Thyroid gland (tissue), 4 donors: ENCODE data around the gene AK2. TPM values are rescaled to one million over a fixed set of nuclear protein-coding genes. Genes with fewer than 3 reads are reported as not detected.

ENCODE experiments used
- DNase-seq, 2 donors: peaks; one replicate each; pipeline ENCODE4 v3.0.0-alpha.2; 2019
- H3K27ac ChIP-seq, 3 donors: fragments of 200-600 bp; sonication (generic); 1 replicate in 2 of 3; 2 replicates in 1 of 3; pipeline ENCODE4 v1.5.1; 2016 to 2019; ENCODE audit warnings: mild to moderate bottlenecking in 1 of 3, moderate library complexity in 1 of 3
- H3K27me3 ChIP-seq: fragments of 200-600 bp; sonication (generic); one replicate; pipeline ENCODE4 v1.5.1; 2019
- H3K36me3 ChIP-seq, 2 donors: fragments of 200-600 bp; sonication (generic); one replicate each; pipeline ENCODE4 v1.5.1; 2016 to 2019
- H3K4me1 ChIP-seq, 2 donors: fragments of 200-600 bp; sonication (generic); one replicate each; pipeline ENCODE4 v1.5.1; 2017 to 2019
- H3K4me3 ChIP-seq, 3 donors: fragments of 200-600 bp; sonication (generic); replicated peaks in 1 of 3; 1 replicate in 2 of 3; 2 replicates in 1 of 3; pipeline ENCODE4 v1.5.1; 2016; ENCODE audit warnings: mild to moderate bottlenecking in 1 of 3
- H3K9me3 ChIP-seq: fragments of 200-600 bp; sonication (generic); one replicate; pipeline ENCODE4 v1.5.1; 2017
- CTCF ChIP-seq, 6 experiments: fragments of 200-600 bp in 3 of 6; fragments of 450-650 bp in 3 of 6; sonication (generic) in 3 of 6; IDR thresholded peaks; one replicate each; pipeline ENCODE4 v1.5.1; 2016 to 2019; ENCODE audit warnings: antibody characterized with exemption in 6 of 6, mild to moderate bottlenecking in 2 of 6, inconsistent platforms in 1 of 6, moderate library complexity in 1 of 6
- POLR2A ChIP-seq, 2 donors: fragments of 450-650 bp; IDR thresholded peaks; one replicate each; pipeline ENCODE4 v1.6.1; 2017; ENCODE audit warnings: antibody characterized with exemption in 2 of 2, mild to moderate bottlenecking in 2 of 2, moderate library complexity in 1 of 2
- WGBS, 2 donors: methylation state at CpG; one replicate each; pipeline ENCODE4 v1.1.5; 2017; 5-methylcytosine and 5-hydroxymethylcytosine counted together
- intact Hi-C: fragments of 100-400 bp; cut with DNase I; formaldehyde crosslinking; loops from one replicate; pipeline ENCODE4 v1.15.1; 2023
- total RNA-seq, 4 donors: library from RNA; depleted of rRNA; stranded (reverse); fragments of >200 nt; gene quantifications; one replicate each; pipeline ENCODE4 v1.2.3, GENCODE V29; 2016

AK2 gene
- total RNA-seq, 4 donors from 2014 or later: 214 to 308 (median 256) TPM

DNA sequence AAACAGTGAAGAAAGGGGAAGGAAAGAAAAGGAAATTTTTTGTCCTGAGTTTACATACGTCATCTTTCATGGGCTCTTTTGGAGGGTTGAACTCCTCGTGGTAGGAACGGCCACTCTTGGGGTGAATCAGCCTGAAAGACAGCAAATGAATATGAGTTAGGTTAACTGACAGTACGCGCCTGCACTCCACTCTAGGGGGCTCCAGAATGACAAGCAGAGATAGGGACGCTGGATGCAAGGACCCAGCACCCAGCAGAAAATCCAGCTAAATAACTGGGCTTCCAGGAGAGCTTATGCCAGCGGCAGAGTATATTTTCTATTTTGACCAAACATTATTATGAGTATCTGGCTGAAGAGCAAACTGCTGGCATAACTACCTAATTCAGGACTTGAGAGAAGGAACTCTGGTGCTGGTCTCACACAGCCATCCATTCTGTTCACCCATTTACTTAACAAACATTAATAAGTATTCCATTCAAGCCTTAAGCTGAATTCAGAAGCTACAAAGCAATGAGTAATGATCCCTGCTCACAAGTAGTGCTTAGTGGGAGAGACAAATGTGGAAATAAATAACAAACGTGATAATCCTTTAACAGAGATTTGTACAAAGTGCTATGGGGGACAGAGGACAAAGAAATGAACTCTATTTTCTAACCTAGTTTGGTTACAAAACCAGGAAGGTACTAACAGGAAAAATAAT, 22.1 kb downstream of the AK2 start:
- Histone ChIP-seq H3K27ac (peak overlapping the region in 2 of 3 donors; percentile 19 to 33), H3K27me3 (no peaks in the 10 kb centered on the region), H3K4me1 (peaks cover 19 to 49% of the 10 kb centered on the region in 2 donors), H3K4me3 (no peak overlapping the region), H3K36me3 (peaks cover 20 to 26% of the 10 kb centered on the region in 2 donors), H3K9me3 (no peaks in the 10 kb centered on the region)
- DNase-seq: no peak
- intact Hi-C loops: no loop called here
- WGBS, 2 donors: 87% methylated on average over 8 of the region's 8 CpGs
- TF ChIP-seq POLR2A (IDR thresholded peaks at IDR 0.05): no peak
- no peak for TF ChIP-seq CTCF (IDR thresholded peaks at IDR 0.05)

DNA sequence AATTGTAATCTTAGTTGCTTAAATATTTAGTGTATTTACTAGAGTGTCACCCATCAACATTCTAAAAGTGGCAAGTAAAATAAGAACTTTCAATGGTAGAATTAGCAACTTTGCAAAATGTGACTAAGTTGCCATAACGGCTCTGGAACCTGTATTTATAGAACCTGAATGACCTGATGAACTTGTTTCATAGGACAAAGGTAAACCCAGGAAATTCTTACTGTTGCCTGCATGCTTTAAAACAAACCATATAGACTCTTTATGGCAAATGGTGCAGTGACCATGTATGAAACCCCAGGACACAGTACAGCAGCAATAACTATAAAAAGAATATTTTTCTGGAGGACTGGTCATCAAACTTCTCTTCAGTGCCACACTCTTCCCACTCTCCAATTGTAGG, 22.9 kb downstream of the AK2 start:
- no peak overlapping the region for H3K27ac ChIP-seq
- H3K4me3 ChIP-seq: no peak overlapping the region
- no peak for DNase-seq
- H3K4me1 ChIP-seq: peaks cover 19 to 57% of the 10 kb centered on the region in 2 donors
- no peaks in the 10 kb centered on the region for H3K9me3 ChIP-seq
- H3K36me3 ChIP-seq: peaks cover 18 to 24% of the 10 kb centered on the region in 2 donors
- H3K27me3 ChIP-seq: no peaks in the 10 kb centered on the region
- WGBS, 2 donors: 72 to 78% methylated on average over 1 of the region's 1 CpG
- intact Hi-C loops: no loop called here
- no peak for TF ChIP-seq CTCF (IDR thresholded peaks at IDR 0.05)
- no peak for TF ChIP-seq POLR2A (IDR thresholded peaks at IDR 0.05)

DNA sequence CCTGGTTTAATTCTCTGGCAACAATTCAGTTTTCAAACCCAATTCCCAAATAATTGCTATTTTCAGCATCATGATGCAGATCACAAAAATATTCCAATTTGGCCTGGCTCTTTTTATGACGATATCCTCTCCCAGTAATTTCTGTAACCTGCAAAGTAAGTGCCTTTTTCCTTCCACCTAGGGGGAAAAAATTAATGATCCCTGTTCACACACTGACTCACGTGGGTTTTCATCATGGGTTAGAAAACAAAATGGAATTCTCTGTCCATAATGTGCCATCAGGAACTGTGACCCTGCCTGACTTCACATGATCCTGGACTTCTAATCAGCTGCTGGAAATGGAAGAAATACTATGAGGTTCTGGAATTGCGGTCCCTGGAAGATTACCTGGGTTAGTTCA, 24.5 kb downstream of the AK2 start:
- Histone ChIP-seq H3K27ac (peak overlapping the region; percentile 76 to 81 (median 80)), H3K27me3 (no peaks in the 10 kb centered on the region), H3K9me3 (no peaks in the 10 kb centered on the region), H3K4me3 (no peak overlapping the region), H3K36me3 (peaks cover 14 to 29% of the 10 kb centered on the region in 2 donors), H3K4me1 (peaks cover 19 to 67% of the 10 kb centered on the region in 2 donors)
- no peak for DNase-seq
- 78 to 86% methylated on average over 3 of the region's 3 CpGs for whole genome bisulfite sequencing, 2 donors
- TF ChIP-seq POLR2A (IDR thresholded peaks at IDR 0.05): no peak
- TF ChIP-seq CTCF (IDR thresholded peaks at IDR 0.05): no peak
- intact Hi-C loops: no loop called here

DNA sequence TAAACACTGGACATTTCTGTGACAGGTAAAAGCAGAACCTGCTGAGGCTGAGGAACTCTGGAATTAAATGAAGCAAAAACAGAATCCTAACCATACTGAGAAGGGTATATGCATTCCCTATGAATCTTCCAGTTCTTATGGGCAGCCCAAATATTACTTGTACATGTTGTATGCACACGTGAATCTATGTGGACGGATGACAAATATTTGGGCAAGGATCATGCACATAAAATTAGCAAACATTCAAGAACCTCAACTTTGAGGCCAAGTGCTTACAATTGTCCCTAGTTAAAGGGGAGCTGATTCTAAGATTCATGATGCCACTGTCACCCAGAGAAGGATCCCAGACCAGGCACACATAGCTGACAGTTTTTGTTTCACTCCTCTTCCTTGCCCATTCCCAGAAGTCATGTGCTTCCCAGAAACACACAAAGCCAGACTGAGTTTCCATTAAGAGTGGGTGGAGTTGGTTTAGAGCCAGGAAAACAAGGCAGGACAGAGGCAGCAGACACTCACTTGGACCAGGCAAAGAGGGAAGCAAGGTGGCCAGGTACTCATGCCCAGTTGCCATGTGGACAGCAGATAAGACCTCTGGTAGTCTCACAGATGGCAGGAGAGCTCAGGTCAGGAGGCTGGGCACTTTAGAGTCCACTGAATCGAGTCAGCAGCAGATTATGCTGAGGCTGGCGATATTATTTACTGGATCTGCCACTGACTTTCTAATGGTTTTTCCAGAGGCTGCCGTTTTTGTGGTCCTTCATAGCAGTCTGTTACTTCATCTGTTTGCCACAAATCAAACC, 25.6 kb downstream of the AK2 start:
- WGBS, 2 donors: 43 to 51% methylated on average over 5 of the region's 5 CpGs
- peak; percentile 80 to 85 for DNase-seq
- intact Hi-C loops: no loop called here
- Histone ChIP-seq H3K27ac (peak overlapping the region; percentile 76 to 81 (median 80)), H3K4me1 (peaks cover 19 to 67% of the 10 kb centered on the region in 2 donors), H3K27me3 (no peaks in the 10 kb centered on the region), H3K36me3 (peaks cover 14 to 29% of the 10 kb centered on the region in 2 donors), H3K9me3 (no peaks in the 10 kb centered on the region), H3K4me3 (no peak overlapping the region)
- no peak for TF ChIP-seq CTCF (IDR thresholded peaks at IDR 0.05)
- TF ChIP-seq POLR2A (IDR thresholded peaks at IDR 0.05): peak in 1 of 2 donors; percentile 44

- H3K36me3 ChIP-seq: peaks cover 14 to 29% of the 10 kb centered on the region in 2 donors
Measured at GRCh38 chr1:33009561-33009960, 27.1 kb downstream of the AK2 start.

More at GRCh38 chr1:33009561-33009960, 27.1 kb downstream of the AK2 start:
- DNase-seq: no peak
- Histone ChIP-seq H3K9me3 (no peaks in the 10 kb centered on the region), H3K27me3 (no peaks in the 10 kb centered on the region), H3K4me3 (no peak overlapping the region), H3K4me1 (peaks cover 19 to 72% of the 10 kb centered on the region in 2 donors), H3K27ac (peak overlapping the region in 2 of 3 donors; percentile 9 to 80)
- TF ChIP-seq POLR2A (IDR thresholded peaks at IDR 0.05): no peak
- TF ChIP-seq CTCF (IDR thresholded peaks at IDR 0.05): no peak
- intact Hi-C loops: no loop called here
- 0 to 82% methylated on average over 1 of the region's 1 CpG for WGBS, 2 donors
